Gastroesophageal sphincter (tissue), 3 donors: ENCODE results near the gene SDK1.

Experiments
- POLR2A ChIP-seq, 2 donors: fragments of 450-650 bp; IDR thresholded peaks; one replicate each; pipeline ENCODE4 v1.6.1; 2017; ENCODE audit warnings: antibody characterized with exemption in 2 of 2, mild to moderate bottlenecking in 2 of 2, moderate library complexity in 1 of 2
- TF ChIP-seq, protein P1 (sequence below), 4 experiments: fragments of 200-600 bp in 2 of 4; fragments of 450-650 bp in 2 of 4; sonication (generic) in 1 of 4; IDR thresholded peaks; one replicate each; pipeline ENCODE4 v1.5.1; 2017 to 2019; ENCODE audit warnings: antibody characterized with exemption in 4 of 4, mild to moderate bottlenecking in 2 of 4, moderate library complexity in 2 of 4

DNA sequence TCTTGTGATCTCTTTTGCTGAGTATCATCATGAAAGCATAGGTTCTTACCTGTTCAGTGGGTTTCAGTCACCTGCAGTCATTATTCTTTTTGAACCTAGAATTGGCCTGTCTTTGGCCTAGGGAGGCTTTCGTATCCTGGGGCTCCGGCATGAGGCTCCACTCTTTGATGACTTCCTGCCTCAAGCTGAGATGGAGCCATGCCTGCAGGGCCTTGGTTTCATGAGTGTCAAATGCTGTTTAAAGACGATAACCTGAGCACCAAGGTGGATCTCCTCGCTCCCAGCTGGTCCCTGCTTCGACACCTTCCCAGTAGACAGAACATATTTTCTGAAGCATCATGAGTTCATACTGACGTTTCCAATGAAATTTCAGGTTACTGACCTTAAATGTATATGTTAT, 783.2 kb downstream of the SDK1 start:
- TF ChIP-seq, protein P1, sequence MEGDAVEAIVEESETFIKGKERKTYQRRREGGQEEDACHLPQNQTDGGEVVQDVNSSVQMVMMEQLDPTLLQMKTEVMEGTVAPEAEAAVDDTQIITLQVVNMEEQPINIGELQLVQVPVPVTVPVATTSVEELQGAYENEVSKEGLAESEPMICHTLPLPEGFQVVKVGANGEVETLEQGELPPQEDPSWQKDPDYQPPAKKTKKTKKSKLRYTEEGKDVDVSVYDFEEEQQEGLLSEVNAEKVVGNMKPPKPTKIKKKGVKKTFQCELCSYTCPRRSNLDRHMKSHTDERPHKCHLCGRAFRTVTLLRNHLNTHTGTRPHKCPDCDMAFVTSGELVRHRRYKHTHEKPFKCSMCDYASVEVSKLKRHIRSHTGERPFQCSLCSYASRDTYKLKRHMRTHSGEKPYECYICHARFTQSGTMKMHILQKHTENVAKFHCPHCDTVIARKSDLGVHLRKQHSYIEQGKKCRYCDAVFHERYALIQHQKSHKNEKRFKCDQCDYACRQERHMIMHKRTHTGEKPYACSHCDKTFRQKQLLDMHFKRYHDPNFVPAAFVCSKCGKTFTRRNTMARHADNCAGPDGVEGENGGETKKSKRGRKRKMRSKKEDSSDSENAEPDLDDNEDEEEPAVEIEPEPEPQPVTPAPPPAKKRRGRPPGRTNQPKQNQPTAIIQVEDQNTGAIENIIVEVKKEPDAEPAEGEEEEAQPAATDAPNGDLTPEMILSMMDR (IDR thresholded peaks at IDR 0.05), result no peak
- TF ChIP-seq POLR2A (IDR thresholded peaks at IDR 0.05), result no peak
